ENCODE results near the gene DIPK1C. TPM values are rescaled to one million over a fixed set of nuclear protein-coding genes. Genes with fewer than 3 reads are reported as not detected.
A peak's percentile ranks its signal among the peaks of the same experiment; 100 is the strongest.

DIPK1C gene
- total and polyA plus RNA-seq, 2 of the 4 experiments (the other 2 are of a cell fraction), result not detected

- DNase-seq, result no peak
- no CpG with 5 or more reads among the region's 1 CpG for WGBS, 2 experiments (ENCODE audit: extremely low coverage in 2 of 2, insufficient read length in 1 of 2)
- no peak overlapping the region for H4K8ac ChIP-seq (ENCODE audit: low read depth in 2 of 2, low read length in 2 of 2)
- no peak overlapping the region for H3K4ac ChIP-seq (ENCODE audit: low read depth, low read length)
- H2AFZ ChIP-seq (replicated peaks; ENCODE audit: low read length, poor library complexity), result no peak overlapping the region
- peaks cover 3% of the 10 kb centered on the region; the same call in 1 of the 2 replicates for H3K9me3 ChIP-seq (ENCODE audit: control insufficient read depth, insufficient read depth, low read length)
- H3K4me1 ChIP-seq (ENCODE audit: control insufficient read depth, insufficient read depth, low read length), result peaks cover 5% of the 10 kb centered on the region; the same call in 1 of the 2 replicates
- H2BK20ac ChIP-seq (ENCODE audit: low read depth, low read length), result no peak overlapping the region
- no peak overlapping the region for H4K91ac ChIP-seq (ENCODE audit: insufficient read depth, low read depth, low read length)
- intact Hi-C loops (cut with micrococcal nuclease) (no loop called here), dilution Hi-C loops (cut with HindIII; ENCODE audit: low sequenced_read_pairs, unreplicated experiment) (no loop called here), in situ Hi-C loops (cut with MboI; ENCODE audit: low sequenced_read_pairs) (no loop called here)
- peaks cover 4% of the 10 kb centered on the region; the same call in 1 of the 2 replicates for H3K9me1 ChIP-seq (ENCODE audit: insufficient read depth, low read length)
- ChIA-PET CTCF (interaction anchor here (1.6 kb wide), 1 partner anchor 142 kb away, joined by 20 read pairs; no protein-coding TSS in a partner anchor), POLR2A (ENCODE audit: unreplicated experiment) (no interaction called here)
- no peak overlapping the region for H2BK15ac ChIP-seq (ENCODE audit: low read depth, low read length)
- no peak overlapping the region for H3K23ac ChIP-seq (ENCODE audit: low read depth, low read length)
- no peak for ATAC-seq (ENCODE audit: low read depth)
- 0 out of 2 replicates have a peak, but pooled peaks cover 2% of the 10 kb centered on the region for H3K36me3 ChIP-seq (ENCODE audit: control insufficient read depth, insufficient read depth, low read length)
- H3K56ac ChIP-seq (ENCODE audit: extremely low read depth, insufficient read depth, low read length), result no peak overlapping the region
- no peak overlapping the region for H2BK5ac ChIP-seq (ENCODE audit: low read depth, low read length, poor library complexity, severe bottlenecking)
- H4K20me1 ChIP-seq (ENCODE audit: insufficient read depth, low read length), result no peaks in the 10 kb centered on the region
- no peak overlapping the region for H3K4me2 ChIP-seq (ENCODE audit: low read depth, low read length)
- H4K5ac ChIP-seq (ENCODE audit: low read depth, low read length), result no peak overlapping the region
- TF ChIP-seq RFX5 (IDR thresholded peaks at IDR 0.05; ENCODE audit: low read depth, low read length) (no peak), MAFK (IDR thresholded peaks at IDR 0.05; ENCODE audit: low read depth, low read length) (peak; percentile 25; the same call in 1 of the 2 replicates)
- no peak overlapping the region for H3K14ac ChIP-seq (replicated peaks; ENCODE audit: low read depth, low read length)
- no peak overlapping the region for H3K27ac ChIP-seq (ENCODE audit: insufficient read depth, low read length)
- no peak overlapping the region for H2AK5ac ChIP-seq (ENCODE audit: low read depth, low read length)
- peaks cover 16 to 27% of the 10 kb centered on the region in 2 experiments for H3K79me1 ChIP-seq (ENCODE audit: low read depth in 1 of 2, low read length in 2 of 2)
- H3K18ac ChIP-seq (ENCODE audit: low read depth, low read length), result no peak overlapping the region
- H3K9ac ChIP-seq (ENCODE audit: low read depth, low read length), result no peak overlapping the region
- no TSS peak for BruUV-seq (replicated peaks)
- H2BK120ac ChIP-seq (ENCODE audit: low read depth, low read length), result no peak overlapping the region
- H3K27me3 ChIP-seq (ENCODE audit: control insufficient read depth, insufficient read depth, low read length), result peaks cover 2% of the 10 kb centered on the region; the same call in 1 of the 2 replicates
- H2AK9ac ChIP-seq (replicated peaks; ENCODE audit: low read depth, low read length, poor library complexity), result no peak overlapping the region
- H3K4me3 ChIP-seq (ENCODE audit: insufficient read depth, low read depth, low read length), result no peak overlapping the region
These were observed 37.4 kb upstream of the DIPK1C start for GRCh38 chr18:74494514-74494913.

Data from IMR-90 (cell line).